Endometrial microvascular endothelial cells (primary cell): ENCODE measurements around the gene FBP1. TPM values are rescaled to one million over a fixed set of nuclear protein-coding genes. Genes with fewer than 3 reads are reported as not detected.
"Not testable (repeated sequence)": the region's sequence is repeated elsewhere in the genome, so short reads cannot be mapped to it uniquely, and the experiment has no call there.

Experiments used
- in situ Hi-C: cut with HindIII; loops from 2 replicates; pipeline ENCODE4 v1.10.0; 2017; ENCODE audit warnings: low sequenced_read_pairs, low pct_unique_long_range_greater_than_20kb; ENCODE audit errors: inconsistent ontology term
- total RNA-seq: library from RNA; depleted of rRNA; stranded (reverse); fragments of >200 nt; gene quantifications from one replicate; pipeline ENCODE4 v1.2.3, GENCODE V29; 2015; ENCODE audit errors: inconsistent ontology term

FBP1 gene
- total RNA-seq, 1 donor from 2014 or later, result 12.4 TPM

DNA sequence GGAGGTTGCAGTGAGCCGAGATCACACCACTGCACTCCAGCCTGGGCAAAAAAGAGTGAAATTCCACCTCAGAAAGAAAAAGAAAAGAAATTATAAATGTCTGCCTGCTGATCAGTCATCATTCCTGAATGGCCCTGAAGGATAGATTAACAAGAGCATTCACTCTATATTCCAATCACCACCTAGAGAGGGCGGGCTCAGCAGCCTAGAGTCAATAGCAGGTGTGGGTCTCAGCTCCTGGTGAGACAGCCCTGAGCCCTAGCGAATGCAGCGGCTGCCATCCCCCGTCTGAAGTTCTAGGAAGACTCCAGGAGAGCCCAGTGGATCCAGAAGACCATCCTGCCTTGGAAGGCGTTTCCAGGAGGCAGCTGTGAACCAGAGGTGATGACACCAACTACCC, 12.0 kb downstream of the FBP1 start:
- in situ Hi-C loops, result no loop called here

GRCh38 chr9:94625835-94626234, 13.5 kb downstream of the FBP1 start:
- in situ Hi-C loops, result no loop called here

- in situ Hi-C loops, result no loop called here
Observed at GRCh38 chr9:94624629-94625028, 14.7 kb downstream of the FBP1 start.

DNA sequence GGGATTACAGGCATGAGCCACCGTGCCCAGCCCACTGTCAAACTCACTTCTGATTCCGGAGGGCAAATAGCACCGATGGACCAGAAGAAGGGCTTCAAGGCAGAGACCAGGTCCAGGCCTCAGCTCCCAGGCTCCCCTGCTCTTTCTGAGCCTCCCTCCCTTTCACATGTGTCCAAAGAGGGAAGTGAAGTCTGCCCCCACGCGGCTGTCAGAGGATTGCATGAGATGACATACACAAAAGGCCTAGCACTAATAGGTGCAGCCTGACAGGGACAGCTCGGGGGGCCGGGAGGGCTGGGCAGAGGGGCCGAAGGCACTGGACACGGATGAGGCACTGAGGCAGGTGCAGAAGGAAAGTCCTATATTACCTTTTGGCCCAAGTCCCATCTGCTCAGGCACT, 16.1 kb downstream of the FBP1 start:
- in situ Hi-C loops, result no loop called here

- in situ Hi-C loops, result no loop called here
Observed at GRCh38 chr9:94622087-94622800, 17.1 kb downstream of the FBP1 start.

GRCh38 chr9:94619026-94619425, 20.3 kb downstream of the FBP1 start:
- in situ Hi-C loops, result no loop called here

DNA sequence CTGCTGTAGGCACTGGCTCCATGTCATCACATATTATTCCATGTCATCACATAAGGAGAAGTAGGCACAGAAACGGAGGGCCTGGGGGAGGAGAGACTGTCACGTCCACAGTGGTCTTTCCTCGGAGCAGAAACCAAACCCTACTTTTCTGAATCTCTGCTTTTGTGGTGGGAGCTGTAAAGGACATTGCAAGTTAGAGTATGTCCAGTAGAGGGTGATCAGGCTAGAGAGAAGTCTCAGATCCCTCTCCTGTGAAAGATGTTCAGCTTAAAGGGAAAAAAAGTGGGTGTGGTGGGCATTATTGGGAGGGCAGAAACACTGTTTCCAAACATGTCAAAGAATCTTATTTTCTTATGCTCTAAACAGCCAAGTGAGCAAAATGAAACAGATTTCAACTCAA, 26.3 kb downstream of the FBP1 start:
- in situ Hi-C loops, result no loop called here

GRCh38 chr9:94612071-94612470, 27.2 kb downstream of the FBP1 start:
- in situ Hi-C loops, result no loop called here

GRCh38 chr9:94611638-94612068, 27.7 kb downstream of the FBP1 start:
- in situ Hi-C loops, result no loop called here

- in situ Hi-C loops, result no loop called here
Observed at GRCh38 chr9:94610181-94610606, 29.1 kb downstream of the FBP1 start.

GRCh38 chr9:94607423-94607691, 32.0 kb downstream of the FBP1 start:
- in situ Hi-C loops, result no loop called here

DNA sequence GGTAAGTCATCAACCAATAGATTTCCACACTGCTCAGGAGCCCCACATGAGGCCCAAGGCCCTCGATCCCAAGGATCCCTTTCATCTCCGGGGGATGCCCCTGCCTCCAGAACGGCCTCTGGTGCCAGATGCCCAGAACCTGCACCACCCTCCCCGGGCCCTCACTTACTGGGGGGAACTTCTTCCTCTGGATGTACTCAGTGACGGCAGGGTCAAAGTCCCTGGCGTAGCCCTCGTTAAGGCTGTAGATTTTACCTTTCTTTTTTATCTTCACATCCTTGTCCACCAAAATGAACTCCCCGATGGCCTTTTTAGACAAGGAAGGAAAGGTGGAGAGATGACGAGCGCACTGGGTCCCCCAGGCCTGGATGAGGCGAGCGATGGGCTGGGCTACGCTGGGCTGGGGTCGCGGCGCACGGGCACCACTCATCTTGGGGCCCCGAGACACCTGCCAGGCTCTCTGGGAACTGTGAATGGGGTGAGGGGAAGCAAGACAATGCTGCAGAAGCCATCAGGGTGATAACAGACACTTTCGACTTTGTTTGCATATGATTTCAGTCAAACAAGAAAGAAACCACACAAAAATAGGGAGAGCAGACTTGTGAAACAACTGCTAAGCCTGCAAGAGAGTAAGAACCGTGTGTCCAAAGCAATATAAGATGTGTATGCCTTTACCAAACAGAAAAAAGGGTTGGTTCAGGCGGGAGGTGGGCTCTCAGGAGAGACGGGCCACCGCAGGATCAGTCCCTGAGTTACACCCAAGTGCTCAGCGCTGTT, 32.5 kb downstream of the FBP1 start:
- in situ Hi-C loops, result no loop called here

DNA sequence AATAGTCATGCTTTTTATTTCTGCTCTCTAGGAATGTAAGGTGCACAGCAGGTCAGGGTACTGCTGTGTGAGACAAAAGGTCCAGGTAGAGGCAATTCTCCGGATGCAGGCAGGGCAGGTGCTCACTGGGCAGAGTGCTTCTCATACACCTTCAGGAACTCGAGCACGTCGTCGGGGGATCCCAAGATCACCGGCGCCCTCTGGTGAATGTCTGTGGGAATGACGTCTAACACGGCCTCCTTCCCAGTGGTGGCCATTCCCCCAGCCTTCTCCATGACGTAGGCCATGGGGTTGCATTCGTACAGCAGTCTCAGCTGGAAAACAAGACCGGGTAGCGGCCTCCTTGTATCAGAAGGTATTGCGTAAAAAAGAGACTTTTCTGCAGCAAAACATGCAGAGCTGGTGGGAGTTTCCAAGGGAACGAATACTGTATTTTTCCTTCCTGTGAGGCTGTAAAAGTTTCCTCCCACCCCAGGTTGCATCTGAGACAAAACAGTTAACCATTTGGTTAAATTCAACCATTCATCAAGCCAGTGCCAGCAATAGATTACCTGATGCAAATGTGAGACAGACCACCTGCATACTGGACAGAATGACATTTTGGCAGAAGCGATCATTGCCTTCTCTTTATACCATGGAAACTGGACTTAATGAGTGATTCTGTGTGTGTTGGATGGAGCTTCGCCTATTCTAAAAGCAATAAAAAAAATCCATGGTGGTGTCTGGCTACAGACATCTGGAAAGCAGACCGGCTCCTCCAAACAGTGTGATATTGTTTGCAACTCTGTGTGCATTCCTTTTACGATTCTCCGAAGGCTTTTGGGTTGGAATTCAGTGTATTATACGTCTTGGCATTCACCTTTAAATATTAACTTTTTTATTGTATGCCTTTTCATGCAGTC, 35.8 kb downstream of the FBP1 start:
- in situ Hi-C loops, result no loop called here

DNA sequence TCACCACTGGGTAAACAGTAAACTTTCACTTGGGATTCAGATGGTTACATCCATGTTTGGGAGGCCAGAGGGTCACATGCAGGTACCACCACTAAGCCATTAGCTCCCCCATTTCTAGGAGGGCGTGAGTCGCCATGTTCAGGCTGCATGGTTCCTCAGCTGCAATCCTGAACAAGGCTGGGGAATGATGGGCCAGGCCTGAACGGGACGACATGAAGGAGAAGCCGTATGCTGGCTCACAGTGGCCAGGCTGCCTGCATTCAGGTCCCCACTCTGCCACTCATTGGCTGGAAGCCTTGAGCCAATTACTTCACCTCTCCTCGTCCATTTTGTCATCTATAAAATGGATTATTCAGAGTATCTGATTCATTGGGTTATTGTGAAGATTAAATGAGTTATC, 36.7 kb downstream of the FBP1 start:
- in situ Hi-C loops, result no loop called here

- in situ Hi-C loops, result no loop called here
Observed at GRCh38 chr9:94600715-94601114, 38.6 kb downstream of the FBP1 start.

DNA sequence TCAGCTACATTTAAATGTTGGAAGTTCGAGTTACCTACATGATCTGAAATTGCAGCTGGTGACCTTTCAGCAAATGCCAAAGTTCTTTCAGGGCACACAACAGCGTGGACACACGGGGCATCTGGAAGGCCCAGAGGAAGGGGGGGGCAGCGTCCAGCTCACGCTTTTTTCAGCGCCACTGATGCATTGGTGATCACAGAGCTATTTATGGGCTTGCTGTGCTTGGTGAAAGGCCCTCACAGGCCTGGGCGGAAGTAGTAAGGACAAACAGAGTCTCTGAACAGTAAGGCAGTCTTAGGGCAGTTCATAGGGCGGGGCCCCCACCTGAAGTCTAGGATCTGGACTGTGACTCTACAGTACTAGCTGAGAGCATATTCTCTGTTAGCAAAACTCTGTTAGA, 39.1 kb downstream of the FBP1 start:
- in situ Hi-C loops, result no loop called here

DNA sequence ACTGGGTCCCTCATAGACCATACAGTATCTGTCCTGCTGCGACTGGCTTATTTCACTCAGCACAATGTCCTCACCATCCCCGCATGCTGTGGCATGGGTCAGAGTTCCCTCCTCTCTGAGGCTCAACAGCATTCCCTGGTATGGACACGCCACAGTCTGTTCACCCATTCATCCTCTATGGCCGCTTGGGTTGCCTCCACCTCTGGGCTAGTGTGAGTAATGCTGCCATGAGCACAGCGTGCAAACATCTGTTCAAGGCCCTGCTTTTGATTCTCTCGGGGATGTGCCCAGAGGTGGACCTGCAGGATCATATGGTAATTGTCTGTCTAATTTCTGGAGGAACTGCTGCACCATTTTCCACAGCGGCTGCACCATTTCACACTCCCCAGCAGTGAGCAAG, 40.2 kb downstream of the FBP1 start:
- in situ Hi-C loops, result no loop called here

GRCh38 chr9:94593459-94594345, 45.6 kb downstream of the FBP1 start, which contains the start of gene FBP2:
Gene FBP2, minus strand, starts transcription at chr9:94593824. Its CDS starts 98 bp downstream, at chr9:94593726.
- in situ Hi-C loops, result no loop called here

DNA sequence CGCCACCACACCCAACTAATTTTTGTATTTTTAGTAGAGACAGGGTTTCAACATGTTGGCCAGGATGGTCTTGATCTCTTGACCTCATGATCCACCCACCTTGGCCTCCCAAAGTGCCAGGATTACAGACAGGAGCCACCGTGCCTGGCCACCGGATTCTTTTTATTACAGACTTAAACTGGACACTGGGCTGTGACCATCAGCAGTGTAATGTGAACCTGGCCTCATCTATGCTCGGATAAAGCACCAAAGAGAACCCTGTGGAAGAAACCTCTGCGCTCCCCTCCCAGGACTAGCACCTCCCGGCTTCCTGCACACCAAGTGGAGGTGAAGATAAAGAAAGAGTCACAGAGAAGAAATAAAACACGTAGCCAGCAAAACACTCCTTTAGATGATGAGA, 46.6 kb downstream of the FBP1 start:
- in situ Hi-C loops, result not testable (repeated sequence)
